ENCODE measurements around the gene H2BK1.

Gene H2BK1

DNA sequence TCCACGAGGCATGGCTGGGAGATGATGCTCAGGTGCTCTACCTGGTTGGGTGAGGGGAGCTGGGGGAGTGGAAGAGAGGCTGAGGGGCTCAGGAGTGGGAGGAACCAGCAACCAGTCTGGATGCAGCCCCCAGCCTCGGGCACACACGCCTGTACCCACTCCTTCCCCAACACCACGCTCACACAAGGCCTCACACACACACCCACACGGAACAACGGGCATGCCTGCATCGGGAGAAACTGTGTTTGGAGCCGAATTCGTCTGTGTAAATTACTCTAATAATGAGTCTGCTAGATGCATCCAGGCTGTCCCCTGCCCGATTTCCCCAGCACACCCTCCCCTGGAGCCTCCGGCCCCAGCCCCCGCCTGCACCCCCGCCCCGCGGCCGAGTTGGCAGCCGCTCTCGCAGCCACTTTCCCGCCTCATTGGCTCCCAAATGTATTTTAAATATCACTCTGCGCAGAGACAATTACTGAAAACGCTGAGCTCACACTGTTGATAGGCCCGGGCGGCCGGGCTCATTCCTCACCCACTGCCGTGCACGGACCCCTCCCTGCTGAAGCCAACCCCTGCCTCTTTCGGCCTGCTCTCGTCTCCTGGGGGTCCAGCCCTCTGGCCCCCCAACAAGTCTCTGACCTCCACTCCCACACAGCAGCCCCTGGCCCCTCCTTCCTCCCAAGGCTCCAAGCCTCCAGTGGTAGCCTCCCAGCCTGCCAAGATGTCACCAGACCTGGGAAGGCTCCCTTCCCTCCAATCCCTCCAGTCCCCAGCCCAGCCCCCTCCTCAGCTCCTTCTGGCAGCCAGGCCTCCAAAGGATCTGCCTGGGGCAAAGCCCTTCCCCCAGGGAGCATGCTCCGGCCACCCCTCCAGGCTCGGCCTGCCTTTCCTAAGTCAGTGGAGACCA lies 11.1 kb downstream of the H2BK1 start:
- no peak for DNase-seq

DNA sequence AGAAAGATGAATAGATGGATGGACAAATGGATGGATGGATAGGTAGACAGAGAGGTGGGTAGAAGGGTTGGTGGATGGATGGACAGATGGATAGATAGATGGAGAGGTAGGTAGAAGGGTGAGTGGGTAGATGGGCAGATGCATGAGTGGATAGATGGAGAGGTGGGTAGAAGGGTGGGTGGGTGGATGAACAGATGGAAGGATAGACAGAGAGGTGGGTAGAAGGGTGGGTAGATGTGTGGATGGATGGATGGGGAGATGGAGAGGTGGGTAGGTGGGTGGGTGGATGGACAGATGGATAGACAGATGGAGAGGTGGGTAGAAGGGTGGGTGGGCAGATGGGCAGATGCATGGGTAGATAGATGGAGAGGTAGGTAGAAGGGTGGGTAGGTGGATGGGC lies 12.4 kb downstream of the H2BK1 start:
- no peak for DNase-seq

DNA sequence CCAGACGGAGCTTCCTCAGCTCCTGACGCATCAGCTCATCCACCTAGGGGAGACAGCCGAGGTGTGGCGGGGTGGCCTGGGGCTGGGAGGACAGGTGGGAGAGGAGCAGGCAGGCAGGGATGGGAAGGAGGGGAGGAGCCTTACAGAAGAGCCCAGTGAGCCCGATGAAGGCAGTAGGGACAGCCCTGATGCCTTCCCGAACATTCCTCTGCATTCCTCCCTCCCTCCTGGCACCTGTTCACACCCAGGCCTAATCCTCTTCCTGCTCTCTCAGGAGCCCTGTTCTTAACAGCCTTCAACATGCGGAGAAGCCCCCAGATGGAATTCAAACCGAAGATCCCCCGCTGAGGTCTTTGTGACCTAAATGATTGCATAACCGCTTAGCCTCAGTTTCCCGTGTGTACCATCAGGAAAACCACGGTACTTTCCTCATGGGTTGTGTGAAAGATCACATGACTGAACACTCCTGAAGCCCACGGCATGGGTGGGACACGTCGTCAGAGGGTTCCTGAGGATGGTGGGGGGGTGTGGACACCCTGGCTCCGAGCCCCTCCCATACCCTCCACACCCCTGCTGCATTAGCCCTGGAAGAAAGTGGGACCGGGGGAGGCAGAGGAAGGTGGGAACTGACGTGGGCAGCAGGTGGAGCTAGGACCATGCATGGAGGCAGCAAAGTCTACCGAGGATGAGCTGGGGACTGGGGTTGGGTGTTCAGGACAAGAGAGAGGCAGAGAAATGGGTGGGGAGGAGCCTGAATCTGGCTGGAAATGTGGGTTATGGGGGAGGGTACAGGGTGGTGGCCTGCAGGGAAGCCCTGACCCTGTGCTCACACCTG lies 14.5 kb downstream of the H2BK1 start:
- no peak for DNase-seq

DNA sequence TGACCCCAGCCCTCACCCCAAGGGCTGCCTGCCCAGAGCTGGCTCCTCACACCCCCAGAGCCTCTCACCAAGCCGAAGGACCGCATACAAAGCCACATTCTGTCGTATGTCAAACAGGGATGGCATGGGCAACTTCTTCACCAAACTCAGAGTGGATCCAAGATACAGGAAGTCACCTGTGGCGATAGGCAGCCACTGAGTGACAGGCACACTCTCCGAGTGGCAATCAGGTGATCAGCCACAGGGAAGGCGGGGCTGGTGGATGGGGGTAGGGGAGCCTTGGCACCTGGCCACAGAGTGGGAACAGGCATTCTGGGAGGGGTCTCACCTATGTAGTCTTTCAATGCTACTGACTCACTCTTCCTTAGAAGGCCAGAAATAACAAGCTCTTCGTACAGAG lies 16.1 kb downstream of the H2BK1 start:
- no peak for DNase-seq

DNA sequence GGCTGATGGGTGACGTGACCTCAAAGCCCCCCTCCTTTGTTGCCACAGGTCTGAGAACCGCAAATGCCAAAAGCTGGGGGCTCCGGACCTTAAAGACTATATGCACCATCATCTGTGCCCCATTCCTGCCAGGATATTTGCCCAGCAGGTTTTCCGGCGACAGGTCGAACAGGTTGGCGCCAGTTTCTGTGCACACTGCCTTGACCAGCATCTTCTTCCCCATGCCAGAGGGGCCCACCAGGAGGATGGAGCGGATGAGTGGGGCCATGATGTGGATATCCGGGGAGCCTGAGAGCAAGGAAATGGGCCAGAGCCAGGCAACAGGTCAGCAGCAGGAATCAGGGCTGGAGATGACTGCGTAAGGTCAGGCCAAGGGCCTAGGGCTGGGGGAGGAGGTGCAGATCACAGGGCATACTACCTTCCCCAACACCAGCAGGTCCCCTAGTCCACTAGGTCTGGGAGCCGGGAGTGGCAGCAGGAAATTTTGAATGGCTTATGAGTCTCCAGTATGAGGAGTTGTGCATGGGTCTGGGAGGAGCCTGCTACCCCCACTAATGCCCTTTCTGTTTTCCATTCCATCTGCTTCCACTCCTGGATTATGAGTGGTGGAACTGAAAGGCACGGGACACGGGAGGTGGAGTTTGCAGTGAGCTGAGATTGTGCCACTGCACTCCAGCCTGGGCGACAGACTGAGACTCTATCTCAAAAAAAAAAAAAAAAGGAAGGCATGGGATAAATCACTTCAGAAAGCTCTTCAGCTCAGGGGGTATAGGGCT lies 16.9 kb downstream of the H2BK1 start:
- no peak for DNase-seq

DNA sequence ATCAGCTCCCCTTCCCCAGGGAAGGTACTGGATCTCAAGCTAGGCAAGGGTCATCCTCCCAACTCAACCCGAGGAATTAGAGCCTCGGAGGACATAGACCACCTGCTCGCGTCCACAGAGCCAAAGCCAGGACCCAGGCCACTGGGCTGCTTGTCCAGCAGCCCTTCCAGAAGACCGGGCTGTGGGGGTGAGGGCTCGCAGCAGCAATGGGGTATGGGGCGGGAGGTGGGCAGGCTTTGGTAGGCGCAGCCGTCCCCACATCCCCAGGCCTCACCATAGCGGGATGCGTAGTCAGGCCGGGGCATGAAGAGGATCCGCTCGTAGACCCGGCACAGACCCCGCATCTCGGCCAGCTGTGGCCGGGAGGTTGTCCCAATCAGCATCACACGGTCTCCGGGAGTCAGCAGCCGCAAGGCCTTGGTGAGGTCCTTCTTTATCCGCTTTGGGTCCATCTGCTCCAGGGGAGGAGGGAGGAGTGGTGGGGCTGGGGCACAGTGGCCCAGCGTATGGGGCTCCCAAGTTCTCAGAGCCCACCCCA lies 18.2 kb downstream of the H2BK1 start:
- no peak for DNase-seq

DNA sequence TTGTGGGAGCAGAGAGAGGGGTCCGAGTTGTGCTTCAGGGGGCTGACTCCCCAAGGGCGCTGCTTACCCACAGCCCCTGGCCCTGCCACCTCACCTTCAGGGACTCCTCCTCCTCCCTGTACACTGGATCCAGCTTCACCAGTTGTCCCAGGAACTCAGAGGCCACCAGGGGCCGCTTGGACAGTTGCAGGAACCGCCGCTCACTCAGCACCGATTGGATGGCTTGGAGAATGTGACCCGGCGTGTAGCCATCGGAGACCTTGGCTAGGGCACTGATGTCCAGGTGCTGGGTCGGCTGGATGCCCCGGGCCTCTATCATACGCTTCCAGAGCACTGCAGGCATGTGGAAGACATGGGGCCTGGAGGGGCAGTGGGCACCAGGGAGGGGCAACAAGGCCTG lies 18.7 kb downstream of the H2BK1 start:
- DNase-seq = no peak

DNA sequence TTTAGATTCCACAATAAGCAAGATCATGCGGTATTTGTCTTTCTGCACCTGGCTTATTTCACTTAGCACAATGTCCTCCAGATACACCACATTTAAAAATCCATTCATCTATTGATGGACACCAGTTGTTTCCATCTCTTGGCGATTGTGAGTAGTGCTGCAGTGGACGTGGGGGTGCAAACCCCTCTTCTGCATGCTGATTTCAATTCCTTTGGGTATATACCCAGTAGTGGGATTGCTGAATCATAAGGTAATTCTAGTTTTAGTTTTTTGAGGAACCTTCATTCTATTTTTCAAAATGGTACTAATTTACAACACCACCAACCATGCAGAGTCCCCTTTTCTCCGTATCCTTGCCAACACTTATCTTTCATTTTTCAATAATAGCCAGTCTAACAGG lies 21.2 kb downstream of the H2BK1 start:
- no peak for DNase-seq

DNA sequence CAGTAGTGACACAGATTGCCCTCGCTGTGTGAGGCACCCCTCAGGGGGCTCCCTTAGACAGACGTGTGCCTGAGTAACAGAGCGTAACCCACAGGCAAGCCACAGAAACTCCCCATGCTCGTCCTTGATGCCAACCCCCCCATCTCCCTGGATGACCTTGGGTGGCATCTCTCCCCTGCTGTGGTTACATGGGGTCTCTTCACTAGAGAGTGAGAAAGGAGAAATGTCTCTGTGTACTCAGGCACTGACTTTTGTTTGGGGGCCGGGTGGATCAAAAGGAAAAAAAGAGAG lies 22.1 kb downstream of the H2BK1 start:
- no peak for DNase-seq

DNA sequence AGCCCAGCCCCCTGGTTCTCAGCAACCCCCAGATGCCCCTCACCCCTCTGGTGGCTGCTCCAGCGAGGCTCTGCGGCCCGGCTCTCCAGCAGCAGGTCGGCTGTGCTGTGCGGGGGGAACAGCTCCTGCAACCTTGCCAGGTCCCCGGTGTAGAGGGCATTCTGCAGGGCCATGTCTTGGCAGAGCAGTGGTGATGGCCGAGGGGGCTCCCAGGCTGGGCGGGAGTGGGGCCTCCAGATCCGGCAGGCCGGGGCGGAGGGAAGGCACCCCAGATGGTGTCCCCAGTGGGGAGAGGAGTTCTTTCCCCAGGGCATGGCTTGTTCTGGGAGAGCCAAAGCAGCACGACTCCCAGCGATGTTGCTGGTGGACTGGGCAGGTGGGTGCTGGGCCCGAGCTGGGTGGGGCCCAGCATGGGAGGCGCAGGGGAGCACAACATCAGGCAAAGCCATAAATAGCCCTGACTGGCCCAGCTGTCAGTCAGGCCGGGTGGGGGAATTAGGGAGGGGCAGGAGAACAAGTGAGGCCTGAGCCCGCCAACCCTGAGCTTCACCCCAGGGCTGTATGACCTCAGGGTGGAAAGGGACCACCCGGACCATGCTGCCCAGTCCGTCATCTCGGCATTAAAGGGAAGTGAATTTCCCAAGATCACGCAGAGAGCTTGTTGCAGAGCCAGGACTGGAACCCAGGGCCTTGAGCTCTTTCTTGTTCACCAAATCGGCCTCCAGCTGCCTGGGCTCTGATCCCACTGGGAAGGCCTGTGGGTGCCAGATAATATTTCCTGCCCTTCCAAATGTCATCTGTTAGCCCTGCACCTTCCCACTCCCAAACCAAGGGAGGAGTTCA lies 22.7 kb downstream of the H2BK1 start:
- DNase-seq = no peak

DNA sequence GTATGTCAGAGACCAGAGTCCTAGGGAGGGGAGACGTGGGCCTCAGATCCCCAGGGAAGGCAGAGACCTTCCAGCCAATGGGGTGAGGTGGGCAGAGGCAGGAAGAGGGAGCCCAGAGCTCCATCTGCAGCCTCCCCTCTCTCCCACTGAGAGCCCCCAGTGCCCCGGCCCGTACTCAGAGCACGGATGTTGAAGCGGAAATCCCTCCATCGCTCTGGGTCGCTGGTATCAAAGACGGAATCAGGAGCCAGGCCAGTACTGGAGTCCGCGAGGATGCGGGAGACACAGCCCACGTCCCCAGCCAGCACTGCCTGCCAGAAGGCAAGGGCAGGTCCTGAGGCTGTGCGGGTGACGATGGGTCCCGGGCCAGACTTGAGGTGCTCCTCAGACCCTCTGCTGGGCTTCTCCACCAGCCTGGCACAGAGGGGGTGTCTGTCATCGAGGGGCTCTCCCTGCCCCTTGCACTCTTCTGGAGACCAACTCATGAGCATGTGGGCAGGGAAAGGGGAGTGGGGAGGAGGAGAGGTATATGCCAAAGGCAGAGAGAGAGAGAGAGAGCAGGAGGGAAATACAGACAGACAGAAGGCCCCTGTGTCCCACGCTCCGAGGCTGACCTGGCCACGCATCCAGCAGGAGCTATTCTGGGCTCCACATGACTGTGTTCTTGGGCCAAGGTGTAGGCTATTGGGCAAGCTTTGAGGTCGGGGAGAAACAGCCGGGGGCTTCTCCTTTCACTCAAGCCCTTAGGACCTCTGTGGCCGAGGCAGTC lies 23.5 kb downstream of the H2BK1 start, which contains the start of gene ASB10:
TSS of gene ASB10 (minus strand) at position 611 of the 769 bp plus-strand sequence. CDS start at position 491, 120 bp downstream.
- DNase-seq = no peak

DNA sequence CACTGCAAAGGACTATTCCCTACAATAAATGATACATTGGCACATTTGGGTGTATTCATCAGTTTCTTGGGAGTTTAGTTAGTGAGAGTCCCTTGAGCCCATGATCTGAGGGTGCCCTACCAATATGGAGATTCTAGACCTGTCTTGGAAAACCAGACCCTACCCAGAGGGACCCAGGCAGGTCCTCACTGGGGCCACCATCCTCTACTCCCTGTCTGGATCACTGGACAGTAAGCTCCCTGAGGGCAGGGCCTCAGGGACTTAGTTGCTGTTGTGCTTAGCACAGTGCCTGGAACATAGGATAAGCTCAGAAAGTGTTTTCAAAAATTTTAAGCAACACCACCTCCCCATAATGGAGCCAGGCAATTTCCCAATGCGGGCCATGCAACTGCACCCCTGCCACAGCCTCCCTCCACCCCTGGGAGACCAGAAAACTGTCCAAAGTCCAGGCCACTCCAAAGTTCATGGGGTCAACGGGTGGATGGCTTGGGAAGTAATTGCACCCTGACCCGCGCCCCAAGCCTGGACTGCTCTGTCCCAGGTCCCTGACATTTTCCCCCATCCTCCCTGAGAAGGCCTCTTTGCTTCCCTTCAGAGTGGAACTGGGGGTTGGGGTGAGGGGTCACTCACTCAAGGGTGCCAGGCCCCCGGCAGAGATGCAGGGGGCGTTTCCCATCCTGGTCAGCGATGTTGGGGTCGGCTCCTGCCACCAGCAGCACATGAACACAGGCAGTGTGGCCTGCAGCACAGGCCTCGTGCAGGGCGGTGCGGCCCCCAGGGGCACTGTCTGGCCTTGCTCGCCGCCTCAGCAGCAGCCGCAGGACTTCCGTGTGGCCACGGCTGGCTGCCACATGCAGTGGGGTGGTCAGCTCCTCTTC lies 24.3 kb downstream of the H2BK1 start:
- DNase-seq = no peak

DNA sequence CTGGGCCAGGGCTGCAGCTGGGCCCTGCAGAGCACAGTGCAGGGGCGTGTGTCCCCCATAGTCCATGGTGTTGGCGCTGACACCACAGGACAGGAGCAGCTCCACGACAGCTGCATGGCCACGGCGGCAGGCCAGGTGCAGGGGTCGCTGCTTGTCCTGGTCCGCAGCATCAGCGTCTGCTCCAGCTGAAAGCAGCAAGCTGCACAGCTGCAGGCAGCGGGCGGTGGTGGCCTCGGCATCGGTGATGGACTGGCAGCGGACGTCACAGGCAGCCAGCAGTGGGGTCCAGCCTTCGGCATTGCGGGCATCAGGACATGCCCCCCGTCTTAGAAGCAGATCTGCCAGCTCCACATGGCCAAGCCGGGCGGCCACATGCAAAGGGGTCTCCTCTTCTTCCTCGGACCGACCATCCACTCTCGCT lies 29.3 kb downstream of the H2BK1 start:
- DNase-seq = no peak

DNA sequence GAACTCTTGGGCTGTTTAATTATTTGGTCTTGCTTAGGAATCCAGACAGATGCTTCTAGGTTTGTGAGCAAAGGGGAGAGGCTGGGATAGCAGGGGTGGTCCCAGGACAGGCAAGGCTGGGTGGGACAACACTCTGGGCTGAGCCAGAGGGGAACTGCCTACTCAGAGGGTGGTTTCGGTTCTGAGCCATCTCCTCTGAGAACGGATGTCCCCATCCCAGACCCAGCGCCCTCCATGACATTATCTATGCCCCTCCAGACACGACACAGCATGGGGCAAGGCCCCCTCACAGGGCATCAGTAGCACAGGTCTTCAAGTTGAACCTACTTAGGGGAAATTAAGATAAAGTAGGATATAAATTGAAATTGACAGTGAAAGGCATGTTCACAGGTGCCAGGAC lies 30.3 kb downstream of the H2BK1 start:
- no peak for DNase-seq

DNA sequence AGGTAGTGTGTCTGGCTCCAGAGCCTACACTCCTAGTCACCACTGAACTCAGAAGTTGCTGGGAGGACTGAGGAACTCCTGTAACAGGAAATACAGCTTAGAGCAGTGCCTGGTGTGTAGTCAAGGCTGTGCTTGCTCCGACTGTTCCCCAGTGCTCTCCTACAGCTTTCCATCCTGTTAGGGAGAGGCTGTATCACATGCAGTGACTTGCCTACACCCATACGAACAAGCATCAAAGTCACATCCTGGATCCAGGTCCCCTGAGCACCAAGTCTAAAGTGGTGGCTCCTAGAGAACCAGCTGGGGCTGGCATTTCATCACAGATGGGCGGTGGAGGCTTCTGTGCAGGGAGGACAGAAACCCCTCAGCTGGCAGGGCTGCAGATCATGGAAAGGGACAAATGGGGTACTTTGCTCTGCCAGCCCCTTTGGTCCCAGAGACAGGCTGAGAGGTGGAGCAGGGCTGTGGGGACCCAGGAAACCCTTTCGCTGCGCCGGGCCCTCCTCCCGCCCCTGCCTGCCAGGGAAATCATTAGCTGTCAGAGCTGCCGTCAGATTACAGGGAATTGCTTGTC lies 30.9 kb downstream of the H2BK1 start:
- DNase-seq = no peak

DNA sequence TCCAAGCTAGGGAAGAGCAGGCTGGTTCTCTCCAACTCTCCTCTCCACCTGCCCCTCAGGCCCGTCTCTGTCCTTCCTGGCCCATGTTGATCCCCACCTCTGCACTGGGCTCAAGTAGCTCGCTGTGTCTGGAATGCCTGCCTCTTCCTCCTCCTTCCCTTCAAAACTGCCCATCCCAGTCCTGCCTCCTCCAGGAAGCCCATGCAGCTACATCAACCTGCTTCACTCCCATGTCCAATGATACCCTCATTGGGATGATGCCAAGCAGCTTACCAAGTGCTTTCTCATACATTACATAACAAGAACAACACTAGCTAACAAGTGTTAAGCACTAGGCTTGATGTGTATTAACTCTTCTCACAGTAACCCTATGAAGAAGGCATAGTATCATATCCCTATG lies 31.5 kb downstream of the H2BK1 start:
- no peak for DNase-seq

DNA sequence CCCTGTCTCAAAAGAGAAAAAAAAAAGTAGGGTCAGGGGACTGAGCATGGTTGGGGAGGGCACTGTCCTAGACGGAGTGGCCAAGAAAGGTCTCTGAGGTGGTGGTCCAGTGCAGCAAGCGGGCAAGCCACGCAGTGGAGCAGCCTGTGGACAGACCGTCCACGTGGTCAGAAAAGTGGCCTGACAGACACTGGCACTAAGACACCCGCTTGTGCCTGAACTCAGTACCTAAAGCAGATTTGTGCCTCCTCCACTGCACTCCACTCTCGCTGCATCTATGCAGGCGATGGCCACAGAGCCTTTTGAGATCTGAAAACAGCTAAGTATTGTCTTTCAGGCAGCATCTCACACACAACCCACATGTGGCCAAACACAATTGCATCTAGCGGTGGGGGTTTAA lies 32.1 kb downstream of the H2BK1 start:
- DNase-seq = no peak

DNA sequence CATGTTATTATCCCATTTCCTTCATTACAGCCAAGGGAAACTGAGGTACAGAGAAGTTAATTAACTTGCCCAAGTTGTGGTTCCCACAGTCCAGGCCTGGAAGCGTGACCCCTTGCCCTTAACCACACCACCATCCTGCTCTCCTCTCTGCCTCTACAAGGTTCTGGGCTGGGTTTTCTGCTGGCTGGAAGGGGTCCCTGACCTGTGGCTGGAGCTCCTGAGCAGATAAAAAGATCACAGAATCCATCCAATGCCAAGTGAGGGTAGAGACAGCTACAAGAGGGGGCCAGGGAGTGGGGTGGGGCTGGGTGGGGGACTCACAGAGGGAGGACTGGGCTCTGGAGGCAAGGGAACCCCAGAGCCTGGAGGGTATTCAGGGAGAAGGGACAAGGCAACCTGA lies 33.0 kb downstream of the H2BK1 start:
- no peak for DNase-seq

DNA sequence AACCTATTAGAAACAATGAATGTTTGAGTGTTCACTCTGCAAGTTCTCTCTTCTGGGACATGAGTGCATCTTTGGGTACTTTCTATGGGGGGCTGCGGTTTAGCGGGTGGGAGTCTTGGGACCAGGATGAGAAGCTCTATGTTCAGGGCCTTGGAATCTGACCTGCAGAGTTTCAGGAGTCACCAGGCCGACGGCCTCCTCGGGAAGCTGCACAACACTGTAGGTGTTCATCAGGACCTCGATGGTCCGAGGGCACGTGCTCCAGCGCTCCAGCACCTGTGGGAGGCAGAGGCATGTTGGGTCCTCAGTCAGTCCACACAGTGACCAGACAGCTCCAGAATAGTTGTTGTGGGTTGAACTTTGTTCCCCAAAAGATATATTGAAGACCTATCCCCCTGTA lies 33.9 kb downstream of the H2BK1 start:
- no peak for DNase-seq

DNA sequence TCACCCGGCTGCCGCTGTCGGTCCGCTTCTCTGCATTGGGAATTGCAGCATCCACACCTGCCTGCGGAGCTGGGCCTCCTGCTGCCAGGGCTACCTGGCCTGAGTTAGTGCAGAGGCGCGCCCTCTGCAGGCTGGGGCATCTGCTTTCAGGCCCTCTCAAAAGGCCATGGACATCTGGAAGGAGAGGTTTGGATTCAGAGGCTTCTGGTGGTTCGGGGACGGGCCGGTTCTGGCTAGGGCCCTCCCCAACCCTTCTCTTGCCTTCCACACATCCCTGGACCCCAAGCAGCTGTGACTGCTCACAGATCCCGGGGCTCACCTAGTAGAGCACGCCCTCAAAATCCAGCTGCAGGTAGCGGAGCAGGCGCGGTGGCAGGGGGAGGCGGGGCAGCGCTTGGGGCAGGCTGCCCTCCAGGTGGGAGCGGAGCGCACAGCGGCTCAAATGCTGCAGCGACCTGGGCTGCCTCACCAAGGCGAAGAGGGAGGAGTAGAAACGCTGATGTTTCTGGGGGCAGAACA lies 34.4 kb downstream of the H2BK1 start:
- no peak for DNase-seq
